Progenitor cell of endocrine pancreas (in vitro differentiated cells): ENCODE measurements around the gene LSM6. TPM values are rescaled to one million over a fixed set of nuclear protein-coding genes. Genes with fewer than 3 reads are reported as not detected.

ENCODE experiments used
- DNase-seq: peaks from one replicate; pipeline ENCODE4 v3.0.0; 2021; ENCODE audit warnings: low spot score; ENCODE audit not compliant: unreplicated experiment
- H3K27ac Mint-ChIP-seq: 2 replicates; pipeline ENCODE4 v1.8.0; 2021; ENCODE audit warnings: mild to moderate bottlenecking, moderate library complexity, mixed read lengths
- H3K27me3 Mint-ChIP-seq: 2 replicates; pipeline ENCODE4 v1.8.0; 2021; ENCODE audit warnings: mixed read lengths
- H3K36me3 Mint-ChIP-seq: 2 replicates; pipeline ENCODE4 v1.8.0; 2022; ENCODE audit warnings: mixed read lengths; ENCODE audit not compliant: insufficient read depth
- H3K4me1 Mint-ChIP-seq: 2 replicates; pipeline ENCODE4 v1.8.0; 2021; ENCODE audit warnings: low read depth, mixed read lengths
- H3K4me3 Mint-ChIP-seq: 2 replicates; pipeline ENCODE4 v1.8.0; 2021; ENCODE audit warnings: low read depth, mild to moderate bottlenecking, moderate library complexity, mixed read lengths
- H3K9me3 Mint-ChIP-seq: 2 replicates; pipeline ENCODE4 v1.8.0; 2021; ENCODE audit warnings: low read depth, mixed read lengths
- CTCF ChIP-seq: fragments of 200-600 bp; sonication (generic); IDR thresholded peaks from one replicate; pipeline ENCODE4 v1.5.0; 2021; ENCODE audit warnings: antibody characterized with exemption, mild to moderate bottlenecking; ENCODE audit not compliant: unreplicated experiment
- total RNA-seq: library from RNA; stranded (reverse); gene quantifications from 2 replicates; pipeline ENCODE4 v1.2.1, GENCODE V29; 2021

The LSM6 gene
- total RNA-seq, 1 donor from 2014 or later: 52.6 TPM

GRCh38 chr4:146170149-146170548, 5.4 kb upstream of the LSM6 start:
- DNase-seq: no peak
- Mint-ChIP-seq H3K9me3 (no peaks in the 10 kb centered on the region), H3K27me3 (no peaks in the 10 kb centered on the region), H3K27ac (no peak overlapping the region), H3K36me3 (no peaks in the 10 kb centered on the region), H3K4me3 (no peak overlapping the region), H3K4me1 (peaks cover 1% of the 10 kb centered on the region)
- no peak for TF ChIP-seq CTCF

GRCh38 chr4:146176891-146177290, 1.4 kb downstream of the LSM6 start:
- Mint-ChIP-seq H3K27ac (no peak overlapping the region), H3K36me3 (no peaks in the 10 kb centered on the region)

GRCh38 chr4:146178126-146178525, 2.6 kb downstream of the LSM6 start:
- no peak overlapping the region for H3K4me3 Mint-ChIP-seq
- H3K36me3 Mint-ChIP-seq: no peaks in the 10 kb centered on the region
- no peak for DNase-seq
- H3K27ac Mint-ChIP-seq: no peak overlapping the region
- TF ChIP-seq CTCF: no peak
- H3K9me3 Mint-ChIP-seq: no peaks in the 10 kb centered on the region
- no peaks in the 10 kb centered on the region for H3K27me3 Mint-ChIP-seq
- H3K4me1 Mint-ChIP-seq: peaks cover 44% of the 10 kb centered on the region

More at GRCh38 chr4:146176891-146177290, 1.4 kb downstream of the LSM6 start:
- Mint-ChIP-seq H3K4me1 (peaks cover 33% of the 10 kb centered on the region), H3K4me3 (peak overlapping the region; percentile 84), H3K9me3 (no peaks in the 10 kb centered on the region), H3K27me3 (no peaks in the 10 kb centered on the region)
- DNase-seq: no peak
- TF ChIP-seq CTCF: no peak

GRCh38 chr4:146179784-146180370, 4.4 kb downstream of the LSM6 start:
- H3K9me3 Mint-ChIP-seq: no peaks in the 10 kb centered on the region
- H3K4me1 Mint-ChIP-seq: peaks cover 45% of the 10 kb centered on the region
- no peaks in the 10 kb centered on the region for H3K36me3 Mint-ChIP-seq
- H3K27ac Mint-ChIP-seq: no peak overlapping the region
- no peak for DNase-seq
- peak overlapping the region; percentile 3 for H3K4me3 Mint-ChIP-seq
- H3K27me3 Mint-ChIP-seq: no peaks in the 10 kb centered on the region
- TF ChIP-seq CTCF: no peak

GRCh38 chr4:146182443-146182842, 6.9 kb downstream of the LSM6 start:
- no peaks in the 10 kb centered on the region for H3K27me3 Mint-ChIP-seq
- H3K9me3 Mint-ChIP-seq: no peaks in the 10 kb centered on the region
- no peak for TF ChIP-seq CTCF
- no peak overlapping the region for H3K4me3 Mint-ChIP-seq
- peaks cover 35% of the 10 kb centered on the region for H3K4me1 Mint-ChIP-seq
- DNase-seq: no peak
- no peak overlapping the region for H3K27ac Mint-ChIP-seq
- H3K36me3 Mint-ChIP-seq: peaks cover 2% of the 10 kb centered on the region
